Liver (tissue), 9 donors: ENCODE measurements around the gene ELL3. TPM values are rescaled to one million over a fixed set of nuclear protein-coding genes. Genes with fewer than 3 reads are reported as not detected.
A peak's percentile ranks its signal among the peaks of the same experiment; 100 is the strongest.

Experiments
- DNase-seq: peaks from one replicate; pipeline ENCODE4 v3.0.0-alpha.2; 2017; ENCODE audit warnings: low spot score
- H3K27ac ChIP-seq, 2 donors: one replicate each; pipeline ENCODE4 v1.7.0; 2013; ENCODE audit warnings: inconsistent platforms in 2 of 2, low read length in 2 of 2, control low read depth in 1 of 2, low read depth in 1 of 2, mild to moderate bottlenecking in 1 of 2
- H3K27me3 ChIP-seq, 4 donors: one replicate each; pipeline versions ENCODE4 v1.6.1 to v1.7.0; 2013; ENCODE audit warnings: low read length in 3 of 4, inconsistent platforms in 1 of 4, mild to moderate bottlenecking in 1 of 4, moderate library complexity in 1 of 4; ENCODE audit not compliant: control insufficient read depth in 4 of 4, insufficient read depth in 4 of 4
- H3K36me3 ChIP-seq, 4 donors: one replicate each; pipeline versions ENCODE4 v1.6.1 to v1.7.0; 2013; ENCODE audit warnings: low read length in 3 of 4, mild to moderate bottlenecking in 3 of 4, low read depth in 1 of 4, moderate library complexity in 1 of 4; ENCODE audit not compliant: control insufficient read depth in 4 of 4, insufficient read depth in 3 of 4
- H3K4me1 ChIP-seq, 4 donors: one replicate each; pipeline versions ENCODE4 v1.6.1 to v1.7.0; 2013; ENCODE audit warnings: low read length in 3 of 4, mild to moderate bottlenecking in 3 of 4, moderate library complexity in 1 of 4; ENCODE audit not compliant: control insufficient read depth in 4 of 4, insufficient read depth in 4 of 4
- H3K4me3 ChIP-seq, 3 donors: one replicate each; pipeline versions ENCODE4 v1.6.1 to v1.7.0; 2013; ENCODE audit warnings: low read length in 3 of 3, control low read depth in 1 of 3, low read depth in 1 of 3, mild to moderate bottlenecking in 1 of 3
- H3K9ac ChIP-seq, 2 donors: one replicate each; pipeline ENCODE4 v1.7.0; 2013; ENCODE audit warnings: low read length in 2 of 2, mild to moderate bottlenecking in 2 of 2, moderate library complexity in 2 of 2, control low read depth in 1 of 2, low read depth in 1 of 2
- H3K9me3 ChIP-seq, 4 donors: one replicate each; pipeline versions ENCODE4 v1.6.1 to v1.7.0; 2013; ENCODE audit warnings: low read length in 3 of 4; ENCODE audit not compliant: control insufficient read depth in 4 of 4
- ATF3 ChIP-seq: IDR thresholded peaks from 2 replicates; pipeline ENCODE4 v1.6.1; 2016; ENCODE audit warnings: antibody characterized with exemption
- CTCF ChIP-seq: fragments of 150-350 bp; IDR thresholded peaks from 2 replicates; pipeline ENCODE4 v1.5.1; 2017; ENCODE audit warnings: improper control_type of control experiment, low read depth, low read length; ENCODE audit not compliant: missing input control
- FOXA2 ChIP-seq: IDR thresholded peaks from 2 replicates; pipeline ENCODE4 v1.6.1; 2016; ENCODE audit warnings: antibody characterized with exemption
- HNF4A ChIP-seq, 2 donors: conservative IDR thresholded peaks; 2 replicates each; pipeline ENCODE4 v1.6.1; 2016; ENCODE audit warnings: antibody characterized with exemption in 2 of 2, mild to moderate bottlenecking in 2 of 2
- HNF4G ChIP-seq: IDR thresholded peaks from 2 replicates; pipeline ENCODE4 v1.6.1; 2016; ENCODE audit warnings: antibody characterized with exemption
- JUND ChIP-seq, 2 donors: IDR thresholded peaks; 2 replicates each; pipeline ENCODE4 v1.6.1; 2016; ENCODE audit warnings: antibody characterized with exemption in 2 of 2
- MAX ChIP-seq: IDR thresholded peaks from 2 replicates; pipeline ENCODE4 v1.6.1; 2016; ENCODE audit warnings: antibody characterized with exemption
- NR2F2 ChIP-seq: IDR thresholded peaks from 2 replicates; pipeline ENCODE4 v1.6.1; 2016; ENCODE audit warnings: antibody characterized with exemption
- RAD21 ChIP-seq, 2 donors: IDR thresholded peaks; 2 replicates each; pipeline ENCODE4 v1.6.1; 2016; ENCODE audit warnings: antibody characterized with exemption in 2 of 2, mild to moderate bottlenecking in 2 of 2
- SP1 ChIP-seq: IDR thresholded peaks from 2 replicates; pipeline ENCODE4 v1.6.1; 2018; ENCODE audit warnings: antibody characterized with exemption, mild to moderate bottlenecking
- TAF1 ChIP-seq: conservative IDR thresholded peaks from 2 replicates; pipeline ENCODE4 v1.6.1; 2016; ENCODE audit warnings: antibody characterized with exemption, mild to moderate bottlenecking
- YY1 ChIP-seq: IDR thresholded peaks from 2 replicates; pipeline ENCODE4 v1.6.1; 2016; ENCODE audit warnings: antibody characterized with exemption, mild to moderate bottlenecking
- WGBS: extraction: QIAGEN DNeasy Blood & Tissue Kit; methylation state at CpG from one replicate; pipeline ENCODE4 v1.1.7; 2013; 5-methylcytosine and 5-hydroxymethylcytosine counted together
- polyA plus RNA-seq, 2 donors: library from polyadenylated mRNA; stranded (reverse) in 1 of 2; unstranded in 1 of 2; fragments of 200-250 nt in 1 of 2; fragments of >200 nt in 1 of 2; fragmentation: Nextera tagmentation in 1 of 2; extraction: Ambion mirVana in 1 of 2; gene quantifications; one replicate each; pipeline versions ENCODE4 v1.2.1 to v1.2.3, GENCODE V29; 2013 to 2015
- total RNA-seq, 2 donors: library from RNA; depleted of rRNA; stranded (reverse); fragments of >200 nt; gene quantifications; one replicate each; pipeline ENCODE4 v1.2.3, GENCODE V29; 2014
- TF ChIP-seq, protein P1 (sequence below): IDR thresholded peaks from 2 replicates; pipeline ENCODE4 v1.6.1; 2016; ENCODE audit warnings: antibody characterized with exemption
- TF ChIP-seq, protein P2 (sequence below): IDR thresholded peaks from 2 replicates; pipeline ENCODE4 v1.6.1; 2016; ENCODE audit warnings: antibody characterized with exemption, mild to moderate bottlenecking
- donor health status: healthy.
- donor health status: healthy.
- donor health status: healthy.
- donor health status: healthy.
- donor health status: healthy.

ELL3 gene
- total and polyA plus RNA-seq, 4 donors, result 0.74 to 1.4 (median 0.90) TPM

- TF ChIP-seq ATF3, result no peak
- TF ChIP-seq JUND (IDR thresholded peaks at IDR 0.05), result no peak
- TF ChIP-seq TAF1, result no peak
- TF ChIP-seq FOXA2, result no peak
Measured at GRCh38 chr15:43777267-43777914, 625 bp upstream of the ELL3 start (continued).

DNA sequence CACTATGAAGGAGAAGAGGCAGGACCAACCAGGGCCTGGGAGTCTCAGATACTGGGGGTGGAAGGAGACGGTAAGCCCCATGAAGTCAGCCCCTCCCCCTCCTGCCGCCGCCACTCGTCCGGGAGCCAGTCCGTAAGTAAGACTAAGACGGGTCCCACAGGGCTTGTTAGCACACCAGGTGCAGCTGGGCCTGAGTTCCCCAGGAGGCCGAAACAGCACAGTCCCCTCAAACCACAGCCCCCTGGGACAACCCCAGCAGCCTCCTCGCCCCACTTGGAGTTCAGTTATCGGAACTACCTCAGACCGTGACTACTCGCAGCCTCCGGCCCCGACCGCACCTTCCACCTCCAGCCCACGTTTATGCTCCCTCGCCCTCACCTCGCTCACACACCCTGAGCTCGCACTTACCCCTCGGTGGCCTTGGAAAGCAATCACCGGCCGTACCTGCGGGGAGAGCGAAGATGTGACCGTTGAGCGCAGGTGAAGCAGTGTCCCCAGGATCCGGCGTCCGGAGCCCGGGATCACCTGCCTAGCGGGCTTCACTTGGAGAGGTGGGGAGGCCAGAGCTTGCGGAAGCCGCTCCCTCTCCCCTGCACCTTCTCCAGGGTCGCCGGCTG is 557 bp downstream of the ELL3 start:
- Histone ChIP-seq H3K27ac (peak overlapping the region; percentile 84 to 88), H3K36me3 (peaks cover 5 to 28% (median 24%) of the 10 kb centered on the region in 4 donors), H3K9ac (peak overlapping the region in 1 of 2 donors; percentile 36), H3K27me3 (no peaks in the 10 kb centered on the region), H3K9me3 (no peaks in the 10 kb centered on the region), H3K4me1 (peaks cover 0 to 21% (median 11%) of the 10 kb centered on the region in 4 donors), H3K4me3 (peak overlapping the region; percentile 35 to 63 (median 59))
- no peak for TF ChIP-seq JUND (IDR thresholded peaks at IDR 0.05)
- no peak for TF ChIP-seq YY1
- TF ChIP-seq SP1, result no peak
- no peak for TF ChIP-seq RAD21 (IDR thresholded peaks at IDR 0.05)
- no peak for TF ChIP-seq NR2F2
- TF ChIP-seq MAX, result no peak
- TF ChIP-seq TAF1, result no peak
- no peak for TF ChIP-seq CTCF
- TF ChIP-seq HNF4G, result no peak
- no peak for TF ChIP-seq HNF4A (conservative IDR thresholded peaks at IDR 0.05)
- TF ChIP-seq, protein P1, sequence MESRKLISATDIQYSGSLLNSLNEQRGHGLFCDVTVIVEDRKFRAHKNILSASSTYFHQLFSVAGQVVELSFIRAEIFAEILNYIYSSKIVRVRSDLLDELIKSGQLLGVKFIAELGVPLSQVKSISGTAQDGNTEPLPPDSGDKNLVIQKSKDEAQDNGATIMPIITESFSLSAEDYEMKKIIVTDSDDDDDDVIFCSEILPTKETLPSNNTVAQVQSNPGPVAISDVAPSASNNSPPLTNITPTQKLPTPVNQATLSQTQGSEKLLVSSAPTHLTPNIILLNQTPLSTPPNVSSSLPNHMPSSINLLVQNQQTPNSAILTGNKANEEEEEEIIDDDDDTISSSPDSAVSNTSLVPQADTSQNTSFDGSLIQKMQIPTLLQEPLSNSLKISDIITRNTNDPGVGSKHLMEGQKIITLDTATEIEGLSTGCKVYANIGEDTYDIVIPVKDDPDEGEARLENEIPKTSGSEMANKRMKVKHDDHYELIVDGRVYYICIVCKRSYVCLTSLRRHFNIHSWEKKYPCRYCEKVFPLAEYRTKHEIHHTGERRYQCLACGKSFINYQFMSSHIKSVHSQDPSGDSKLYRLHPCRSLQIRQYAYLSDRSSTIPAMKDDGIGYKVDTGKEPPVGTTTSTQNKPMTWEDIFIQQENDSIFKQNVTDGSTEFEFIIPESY, result no peak
- TF ChIP-seq, protein P2, sequence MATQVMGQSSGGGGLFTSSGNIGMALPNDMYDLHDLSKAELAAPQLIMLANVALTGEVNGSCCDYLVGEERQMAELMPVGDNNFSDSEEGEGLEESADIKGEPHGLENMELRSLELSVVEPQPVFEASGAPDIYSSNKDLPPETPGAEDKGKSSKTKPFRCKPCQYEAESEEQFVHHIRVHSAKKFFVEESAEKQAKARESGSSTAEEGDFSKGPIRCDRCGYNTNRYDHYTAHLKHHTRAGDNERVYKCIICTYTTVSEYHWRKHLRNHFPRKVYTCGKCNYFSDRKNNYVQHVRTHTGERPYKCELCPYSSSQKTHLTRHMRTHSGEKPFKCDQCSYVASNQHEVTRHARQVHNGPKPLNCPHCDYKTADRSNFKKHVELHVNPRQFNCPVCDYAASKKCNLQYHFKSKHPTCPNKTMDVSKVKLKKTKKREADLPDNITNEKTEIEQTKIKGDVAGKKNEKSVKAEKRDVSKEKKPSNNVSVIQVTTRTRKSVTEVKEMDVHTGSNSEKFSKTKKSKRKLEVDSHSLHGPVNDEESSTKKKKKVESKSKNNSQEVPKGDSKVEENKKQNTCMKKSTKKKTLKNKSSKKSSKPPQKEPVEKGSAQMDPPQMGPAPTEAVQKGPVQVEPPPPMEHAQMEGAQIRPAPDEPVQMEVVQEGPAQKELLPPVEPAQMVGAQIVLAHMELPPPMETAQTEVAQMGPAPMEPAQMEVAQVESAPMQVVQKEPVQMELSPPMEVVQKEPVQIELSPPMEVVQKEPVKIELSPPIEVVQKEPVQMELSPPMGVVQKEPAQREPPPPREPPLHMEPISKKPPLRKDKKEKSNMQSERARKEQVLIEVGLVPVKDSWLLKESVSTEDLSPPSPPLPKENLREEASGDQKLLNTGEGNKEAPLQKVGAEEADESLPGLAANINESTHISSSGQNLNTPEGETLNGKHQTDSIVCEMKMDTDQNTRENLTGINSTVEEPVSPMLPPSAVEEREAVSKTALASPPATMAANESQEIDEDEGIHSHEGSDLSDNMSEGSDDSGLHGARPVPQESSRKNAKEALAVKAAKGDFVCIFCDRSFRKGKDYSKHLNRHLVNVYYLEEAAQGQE, result no peak
- 12% methylated on average over 35 of the region's 35 CpGs for WGBS
- peak; percentile 39 for DNase-seq
